ENCODE results near the gene UTP25.

DNA sequence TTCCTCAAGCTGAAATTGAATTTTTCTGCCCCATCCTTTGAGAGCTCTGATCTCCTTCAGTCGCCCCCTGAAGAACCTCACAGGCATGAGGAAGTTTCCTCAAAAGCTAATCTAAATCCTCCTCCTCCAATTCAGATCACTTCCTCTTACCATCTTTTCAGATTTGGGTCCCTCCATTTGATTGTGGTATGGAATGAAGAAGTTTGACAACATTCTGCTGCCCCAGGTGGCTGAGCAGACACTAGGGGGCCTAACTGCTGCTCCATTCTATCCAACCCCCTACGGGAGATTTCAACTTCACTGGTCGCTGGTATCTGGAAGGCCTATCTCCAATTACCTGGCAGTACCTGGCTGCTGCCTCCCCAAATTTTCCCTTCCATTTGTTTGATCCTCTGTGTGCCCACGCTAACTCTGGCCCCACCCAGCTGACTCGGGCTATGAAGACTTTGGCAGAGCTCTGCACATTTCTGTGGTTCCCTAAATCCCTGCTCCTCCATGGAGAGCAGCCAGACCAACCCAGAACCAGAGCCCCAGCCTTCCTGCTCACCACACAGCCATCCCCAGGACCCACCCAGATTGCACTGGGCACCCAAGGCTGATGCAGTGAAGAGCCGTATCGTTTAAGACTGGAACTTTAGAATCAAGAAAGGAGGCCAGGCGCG is 29.7 kb upstream of the UTP25 start:
- TF ChIP-seq GATA2 (IDR thresholded peaks at IDR 0.05; ENCODE audit: low read depth, low read length), result no peak
- TF ChIP-seq GATA3 (IDR thresholded peaks at IDR 0.05; ENCODE audit: low read depth, low read length), result no peak

All from SH-SY5Y (cell line).